DOHH2 (cell line): ENCODE measurements around the gene PLXNC1.

Source experiments
- H3F3A ChIP-seq: fragments of 200-600 bp; sonication (generic), shearing (Covaris generic); 2 replicates; pipeline ENCODE4 v1.6.0; 2016; ENCODE audit warnings: antibody characterized with exemption, mild to moderate bottlenecking; ENCODE audit not compliant: control insufficient read depth, insufficient read depth
- H3K27ac ChIP-seq: fragments of 200-600 bp; sonication (generic); 2 replicates; pipeline ENCODE4 v1.5.1; 2014; ENCODE audit warnings: low read depth, mild to moderate bottlenecking, low read length, moderate library complexity
- H3K27me3 ChIP-seq: fragments of 200-600 bp; sonication (generic); 2 replicates; pipeline ENCODE4 v1.6.1; 2014; ENCODE audit warnings: mild to moderate bottlenecking, low read length, mixed read lengths; ENCODE audit not compliant: control insufficient read depth
- H3K36me3 ChIP-seq: fragments of 200-600 bp; sonication (generic); 2 replicates; pipeline ENCODE4 v1.6.1; 2014; ENCODE audit warnings: mild to moderate bottlenecking, low read length, moderate library complexity, mixed read lengths; ENCODE audit not compliant: control insufficient read depth
- H3K4me1 ChIP-seq: fragments of 200-600 bp; sonication (generic); 2 replicates; pipeline ENCODE4 v1.6.1; 2014; ENCODE audit warnings: mild to moderate bottlenecking, low read length, mixed read lengths; ENCODE audit not compliant: control insufficient read depth
- H3K4me2 ChIP-seq: fragments of 200-600 bp; sonication (generic); 2 replicates; pipeline ENCODE4 v1.6.0; 2014; ENCODE audit warnings: mild to moderate bottlenecking, low read length, moderate library complexity
- H3K4me3 ChIP-seq: fragments of 200-600 bp; sonication (generic); 2 replicates; pipeline ENCODE4 v1.5.1; 2014; ENCODE audit warnings: mild to moderate bottlenecking, low read length, mixed read lengths
- H3K79me2 ChIP-seq: fragments of 200-600 bp; sonication (generic); 2 replicates; pipeline ENCODE4 v1.6.1; 2014; ENCODE audit warnings: mild to moderate bottlenecking, low read length, mixed read lengths; ENCODE audit not compliant: control insufficient read depth
- H3K9me2 ChIP-seq: fragments of 200-600 bp; sonication (generic); replicated peaks from 2 replicates; pipeline ENCODE4 v1.6.1; 2014; ENCODE audit warnings: mild to moderate bottlenecking, low read length, mixed read lengths; ENCODE audit not compliant: control insufficient read depth
- H3K9me3 ChIP-seq: fragments of 200-600 bp; sonication (generic); 2 replicates; pipeline ENCODE4 v1.6.1; 2014; ENCODE audit warnings: antibody characterized with exemption, low read length, mixed read lengths; ENCODE audit not compliant: control insufficient read depth, insufficient read depth
- H4K20me1 ChIP-seq: fragments of 200-600 bp; sonication (generic); 2 replicates; pipeline ENCODE4 v1.6.0; 2014; ENCODE audit warnings: low read depth, mild to moderate bottlenecking, antibody characterized with exemption, low read length, moderate library complexity; ENCODE audit not compliant: control insufficient read depth, insufficient read depth
- EZH2phosphoT487 ChIP-seq: fragments of 200-600 bp; sonication (generic); IDR thresholded peaks from 2 replicates; pipeline ENCODE4 v1.6.1; 2017; ENCODE audit warnings: borderline replicate concordance, mild to moderate bottlenecking, antibody characterized with exemption, low read length, moderate library complexity, mixed read lengths
- TF ChIP-seq, protein P1 (sequence below): fragments of 200-600 bp; sonication (generic); IDR thresholded peaks from one replicate; pipeline ENCODE4 v1.5.1; 2014; ENCODE audit warnings: antibody characterized with exemption, mild to moderate bottlenecking, low read depth, low read length; ENCODE audit not compliant: poor library complexity, severe bottlenecking

Gene PLXNC1

GRCh38 chr12:94269316-94269999 is 121.1 kb downstream of the PLXNC1 start:
- no peak for TF ChIP-seq EZH2phosphoT487
- TF ChIP-seq, protein P1, sequence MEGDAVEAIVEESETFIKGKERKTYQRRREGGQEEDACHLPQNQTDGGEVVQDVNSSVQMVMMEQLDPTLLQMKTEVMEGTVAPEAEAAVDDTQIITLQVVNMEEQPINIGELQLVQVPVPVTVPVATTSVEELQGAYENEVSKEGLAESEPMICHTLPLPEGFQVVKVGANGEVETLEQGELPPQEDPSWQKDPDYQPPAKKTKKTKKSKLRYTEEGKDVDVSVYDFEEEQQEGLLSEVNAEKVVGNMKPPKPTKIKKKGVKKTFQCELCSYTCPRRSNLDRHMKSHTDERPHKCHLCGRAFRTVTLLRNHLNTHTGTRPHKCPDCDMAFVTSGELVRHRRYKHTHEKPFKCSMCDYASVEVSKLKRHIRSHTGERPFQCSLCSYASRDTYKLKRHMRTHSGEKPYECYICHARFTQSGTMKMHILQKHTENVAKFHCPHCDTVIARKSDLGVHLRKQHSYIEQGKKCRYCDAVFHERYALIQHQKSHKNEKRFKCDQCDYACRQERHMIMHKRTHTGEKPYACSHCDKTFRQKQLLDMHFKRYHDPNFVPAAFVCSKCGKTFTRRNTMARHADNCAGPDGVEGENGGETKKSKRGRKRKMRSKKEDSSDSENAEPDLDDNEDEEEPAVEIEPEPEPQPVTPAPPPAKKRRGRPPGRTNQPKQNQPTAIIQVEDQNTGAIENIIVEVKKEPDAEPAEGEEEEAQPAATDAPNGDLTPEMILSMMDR, result no peak
- Histone ChIP-seq H3K4me1 (peaks cover 10% of the 10 kb centered on the region), H3K36me3 (no peaks in the 10 kb centered on the region), H3K4me2 (no peak overlapping the region), H4K20me1 (no peaks in the 10 kb centered on the region), H3F3A (no peaks in the 10 kb centered on the region), H3K9me3 (no peaks in the 10 kb centered on the region), H3K9me2 (no peaks in the 10 kb centered on the region), H3K79me2 (no peaks in the 10 kb centered on the region), H3K27me3 (no peaks in the 10 kb centered on the region; the same call in 1 of the 2 replicates), H3K4me3 (no peak overlapping the region), H3K27ac (no peak overlapping the region)

- H3K27ac ChIP-seq, result no peak overlapping the region
Measured at GRCh38 chr12:94271351-94271750, 123.0 kb downstream of the PLXNC1 start.

GRCh38 chr12:94272280-94272679 is 123.9 kb downstream of the PLXNC1 start:
- H3K9me2 ChIP-seq, result no peaks in the 10 kb centered on the region
- no peaks in the 10 kb centered on the region for H3K79me2 ChIP-seq
- no peaks in the 10 kb centered on the region for H3K9me3 ChIP-seq
- H3K4me1 ChIP-seq, result peaks cover 6% of the 10 kb centered on the region
- H3K36me3 ChIP-seq, result no peaks in the 10 kb centered on the region
- H3K27me3 ChIP-seq, result no peaks in the 10 kb centered on the region; the same call in 1 of the 2 replicates
- H3K4me2 ChIP-seq, result no peak overlapping the region
- no peaks in the 10 kb centered on the region for H3F3A ChIP-seq
- H3K27ac ChIP-seq, result no peak overlapping the region
- no peak for TF ChIP-seq EZH2phosphoT487
- TF ChIP-seq, protein P1, result no peak
- no peak overlapping the region for H3K4me3 ChIP-seq
- H4K20me1 ChIP-seq, result no peaks in the 10 kb centered on the region

More at GRCh38 chr12:94271351-94271750, 123.0 kb downstream of the PLXNC1 start:
- Histone ChIP-seq H3K4me1 (peaks cover 10% of the 10 kb centered on the region), H3K36me3 (no peaks in the 10 kb centered on the region), H3K27me3 (no peaks in the 10 kb centered on the region; the same call in 1 of the 2 replicates), H3K9me3 (no peaks in the 10 kb centered on the region), H3K4me2 (no peak overlapping the region), H4K20me1 (no peaks in the 10 kb centered on the region), H3F3A (no peaks in the 10 kb centered on the region), H3K4me3 (no peak overlapping the region), H3K79me2 (no peaks in the 10 kb centered on the region), H3K9me2 (no peaks in the 10 kb centered on the region)
- no peak for TF ChIP-seq EZH2phosphoT487
- TF ChIP-seq, protein P1, result no peak
